ENCODE data around the gene SYNDIG1. TPM values are rescaled to one million over a fixed set of nuclear protein-coding genes. Genes with fewer than 3 reads are reported as not detected.

Gene SYNDIG1
- total and polyA plus RNA-seq, 9 of the 15 experiments (the other 6 are each of a cell fraction or from before 2014, with no cell fraction given), result not detected

GRCh38 chr20:24543168-24543567 lies 73.7 kb downstream of the SYNDIG1 start:
- Histone ChIP-seq H3K36me3 (ENCODE audit: control insufficient read depth, insufficient read depth, low read length) (no peaks in the 10 kb centered on the region), H3K79me2 (ENCODE audit: control insufficient read depth, insufficient read depth, low read length) (no peaks in the 10 kb centered on the region), H3K9me1 (ENCODE audit: control insufficient read depth, insufficient read depth, low read length) (no peaks in the 10 kb centered on the region), H3K27me3 (ENCODE audit: control insufficient read depth in 2 of 2, insufficient read depth in 2 of 2, low read length in 2 of 2) (no peaks in the 10 kb centered on the region; a peak in 1 of 5 replicates), H3K27ac (ENCODE audit: extremely low read depth, low read depth, low read length) (no peak overlapping the region), H3K4me1 (replicated peaks in 1 of 2; ENCODE audit: control insufficient read depth in 2 of 2, insufficient read depth in 2 of 2, low read length in 2 of 2) (no peaks in the 10 kb centered on the region), H3K4me3 (no peak overlapping the region), H3K9ac (ENCODE audit: insufficient read depth in 1 of 2, low read depth in 2 of 2, low read length in 2 of 2) (no peak overlapping the region), H4K20me1 (replicated peaks; ENCODE audit: control insufficient read depth, insufficient read depth, low read length) (no peaks in the 10 kb centered on the region), H3K4me2 (ENCODE audit: insufficient read depth, low read length) (no peak overlapping the region), H2AFZ (ENCODE audit: low read depth, low read length) (no peak overlapping the region), H3K9me3 (replicated peaks; ENCODE audit: control insufficient read depth, insufficient read depth, low read depth, low read length) (no peaks in the 10 kb centered on the region)
- WGBS (ENCODE audit: insufficient coverage, low coverage, missing lambda C conversion rate), result 4% methylated on average over 13 of the region's 19 CpGs
- DNase-seq (ENCODE audit: extremely low read depth in 1 of 4, low spot score in 3 of 4) (no peak), ATAC-seq (no peak), FAIRE-seq (no peak)
- intact Hi-C loops (cut with micrococcal nuclease), result no loop called here
- ChIA-PET POLR2A (no interaction called here), CTCF (ENCODE audit: low intra/inter-chr PET ratio) (no interaction called here)
- in situ Hi-C loops (cut with MboI), result no loop called here
- no TSS peak for BruUV-seq (replicated peaks)
- TF ChIP-seq TAF7 (tag; IDR thresholded peaks at IDR 0.05) (no peak), ZNF436 (CRISPR knock-in tag; IDR thresholded peaks at IDR 0.05) (no peak), NR2C1 (IDR thresholded peaks at IDR 0.05) (no peak), NR2C1 (tag; IDR thresholded peaks at IDR 0.05) (no peak), NFYB (IDR thresholded peaks at IDR 0.05; ENCODE audit: extremely low read depth, insufficient read length) (no peak), ARID4B (CRISPR knock-in tag; IDR thresholded peaks at IDR 0.05) (no peak), POLR2A (conservative IDR thresholded peaks at IDR 0.05) (no peak), PML (IDR thresholded peaks at IDR 0.05; ENCODE audit: low read length) (no peak), ERF (CRISPR knock-in tag; IDR thresholded peaks at IDR 0.05) (no peak), TCF15 (CRISPR knock-in tag; IDR thresholded peaks at IDR 0.05) (no peak), PRDM10 (IDR thresholded peaks at IDR 0.05; ENCODE audit: partially characterized antibody) (no peak), POLR3A (IDR thresholded peaks at IDR 0.05; ENCODE audit: borderline replicate concordance, extremely low read depth, insufficient read depth, insufficient read length) (no peak), ATF1 (CRISPR knock-in tag; IDR thresholded peaks at IDR 0.05) (no peak), ATF1 (tag; IDR thresholded peaks at IDR 0.05) (no peak), LEF1 (IDR thresholded peaks at IDR 0.05) (no peak), ZNF717 (CRISPR knock-in tag; IDR thresholded peaks at IDR 0.05) (no peak)
